ENCODE measurements around the gene DLK2. TPM values are rescaled to one million over a fixed set of nuclear protein-coding genes. Genes with fewer than 3 reads are reported as not detected.

The DLK2 gene
- total RNA-seq, 1 experiment from 2014 or later, result 3.6 TPM

- intact Hi-C loops (cut with micrococcal nuclease; ENCODE audit: unreplicated experiment), result loop anchor here (1.0 to 2.0 kb wide), 4 partner anchors 27 to 191 kb away; partner anchors contain the start of gene ABCC10
- no peak for TF ChIP-seq EZH2 (IDR thresholded peaks at IDR 0.05; ENCODE audit: low read depth)
- TF ChIP-seq, protein P1, sequence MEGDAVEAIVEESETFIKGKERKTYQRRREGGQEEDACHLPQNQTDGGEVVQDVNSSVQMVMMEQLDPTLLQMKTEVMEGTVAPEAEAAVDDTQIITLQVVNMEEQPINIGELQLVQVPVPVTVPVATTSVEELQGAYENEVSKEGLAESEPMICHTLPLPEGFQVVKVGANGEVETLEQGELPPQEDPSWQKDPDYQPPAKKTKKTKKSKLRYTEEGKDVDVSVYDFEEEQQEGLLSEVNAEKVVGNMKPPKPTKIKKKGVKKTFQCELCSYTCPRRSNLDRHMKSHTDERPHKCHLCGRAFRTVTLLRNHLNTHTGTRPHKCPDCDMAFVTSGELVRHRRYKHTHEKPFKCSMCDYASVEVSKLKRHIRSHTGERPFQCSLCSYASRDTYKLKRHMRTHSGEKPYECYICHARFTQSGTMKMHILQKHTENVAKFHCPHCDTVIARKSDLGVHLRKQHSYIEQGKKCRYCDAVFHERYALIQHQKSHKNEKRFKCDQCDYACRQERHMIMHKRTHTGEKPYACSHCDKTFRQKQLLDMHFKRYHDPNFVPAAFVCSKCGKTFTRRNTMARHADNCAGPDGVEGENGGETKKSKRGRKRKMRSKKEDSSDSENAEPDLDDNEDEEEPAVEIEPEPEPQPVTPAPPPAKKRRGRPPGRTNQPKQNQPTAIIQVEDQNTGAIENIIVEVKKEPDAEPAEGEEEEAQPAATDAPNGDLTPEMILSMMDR (conservative IDR thresholded peaks at IDR 0.05), result no peak
- no peak for DNase-seq
- Histone ChIP-seq H3K9me3 (ENCODE audit: insufficient read depth, low read depth) (no peaks in the 10 kb centered on the region), H3K36me3 (ENCODE audit: low read depth) (peaks cover 3% of the 10 kb centered on the region), H3K4me3 (no peak overlapping the region), H3F3A (ENCODE audit: insufficient read depth, low read depth) (peaks cover 19% of the 10 kb centered on the region), H3K4me2 (peak overlapping the region; percentile 99; the same call in 1 of the 2 replicates), H3K79me2 (ENCODE audit: low read depth) (no peaks in the 10 kb centered on the region), H3K9me2 (ENCODE audit: insufficient read depth) (no peaks in the 10 kb centered on the region), H3K27ac (no peak overlapping the region), H2AFZ (no peak overlapping the region), H3K27me3 (ENCODE audit: insufficient read depth, low read depth) (no peaks in the 10 kb centered on the region), H3K4me1 (replicated peaks; ENCODE audit: insufficient read depth) (0 out of 2 replicates have a peak, but pooled peaks cover 14% of the 10 kb centered on the region), H4K20me1 (ENCODE audit: insufficient read depth) (no peaks in the 10 kb centered on the region)
- BruUV-seq (replicated peaks), result no TSS peak
- ChIA-PET CTCF (interaction anchor here (0.6 to 1.5 kb wide), 2 partner anchors 27 to 44 kb away, joined by 3 to 4 read pairs; partner anchors contain the start of gene ABCC10), POLR2A (ENCODE audit: unreplicated experiment) (interaction anchor here (1.0 kb wide), 1 partner anchor 262 kb away, joined by 7 read pairs; no protein-coding TSS in a partner anchor)
Measured at GRCh38 chr6:43453831-43454230, 1.5 kb downstream of the DLK2 start.

DNA sequence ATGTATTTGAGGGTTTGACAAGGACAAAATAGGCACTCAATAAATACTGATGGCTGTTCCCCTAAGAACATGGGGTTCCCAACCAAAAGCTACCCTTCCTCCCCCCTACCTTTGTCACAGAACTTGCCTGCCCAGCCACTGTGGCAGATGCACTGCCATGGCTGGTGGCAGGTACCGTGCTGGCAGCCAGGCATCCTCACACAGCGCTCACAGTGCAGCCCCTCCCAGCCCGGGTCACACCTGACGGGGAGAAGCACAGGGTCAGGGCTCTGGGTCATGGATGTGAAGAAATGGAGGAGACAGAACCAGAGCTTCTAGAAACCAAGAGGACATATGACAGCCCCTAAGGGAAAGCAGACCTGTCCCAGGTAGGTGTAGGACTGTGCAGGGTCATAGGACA, 2.5 kb downstream of the DLK2 start:
- H2AFZ ChIP-seq, result no peak overlapping the region
- POLR2A ChIA-PET (ENCODE audit: unreplicated experiment), result no interaction called here
- H3K9me2 ChIP-seq (ENCODE audit: insufficient read depth), result no peaks in the 10 kb centered on the region
- no peaks in the 10 kb centered on the region for H4K20me1 ChIP-seq (ENCODE audit: insufficient read depth)
- peaks cover 19% of the 10 kb centered on the region for H3F3A ChIP-seq (ENCODE audit: insufficient read depth, low read depth)
- H3K27ac ChIP-seq, result no peak overlapping the region
- H3K9me3 ChIP-seq (ENCODE audit: insufficient read depth, low read depth), result no peaks in the 10 kb centered on the region
- peaks cover 3% of the 10 kb centered on the region for H3K36me3 ChIP-seq (ENCODE audit: low read depth)
- no peaks in the 10 kb centered on the region for H3K79me2 ChIP-seq (ENCODE audit: low read depth)
- intact Hi-C loops (cut with micrococcal nuclease; ENCODE audit: unreplicated experiment), result no loop called here
- no peak overlapping the region for H3K4me3 ChIP-seq
- CTCF ChIA-PET, result no interaction called here
- no peak overlapping the region for H3K4me2 ChIP-seq
- DNase-seq, result no peak
- TF ChIP-seq, protein P1 (conservative IDR thresholded peaks at IDR 0.05), result no peak
- TF ChIP-seq EZH2 (IDR thresholded peaks at IDR 0.05; ENCODE audit: low read depth), result no peak
- 0 out of 2 replicates have a peak, but pooled peaks cover 10% of the 10 kb centered on the region for H3K4me1 ChIP-seq (replicated peaks; ENCODE audit: insufficient read depth)
- no TSS peak for BruUV-seq (replicated peaks)
- H3K27me3 ChIP-seq (ENCODE audit: insufficient read depth, low read depth), result no peaks in the 10 kb centered on the region

DNA sequence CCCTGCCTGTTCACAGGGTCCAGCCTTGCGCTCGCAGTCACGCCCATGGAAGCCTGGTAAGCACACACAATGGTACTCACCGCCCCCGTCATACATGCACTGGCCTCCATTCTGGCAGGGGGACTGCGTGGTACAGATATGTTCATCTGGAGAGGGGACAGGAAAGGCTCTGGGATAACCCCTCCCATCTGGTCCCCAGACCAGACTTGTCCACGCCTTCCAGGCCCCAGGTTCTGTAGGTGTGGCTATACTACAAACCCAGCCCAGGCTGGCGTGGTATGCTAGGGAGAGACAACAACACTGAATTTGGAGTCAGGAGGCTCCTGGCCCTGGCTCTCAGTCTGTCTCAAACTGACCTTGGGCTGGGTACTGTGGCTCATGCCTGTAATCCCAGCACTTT, 3.4 kb downstream of the DLK2 start:
- Histone ChIP-seq H3K79me2 (ENCODE audit: low read depth) (no peaks in the 10 kb centered on the region), H3K27ac (no peak overlapping the region), H3K9me2 (ENCODE audit: insufficient read depth) (no peaks in the 10 kb centered on the region), H3K27me3 (ENCODE audit: insufficient read depth, low read depth) (no peaks in the 10 kb centered on the region), H3K4me2 (no peak overlapping the region), H4K20me1 (ENCODE audit: insufficient read depth) (no peaks in the 10 kb centered on the region), H3K9me3 (ENCODE audit: insufficient read depth, low read depth) (no peaks in the 10 kb centered on the region), H3K4me3 (no peak overlapping the region), H3K4me1 (replicated peaks; ENCODE audit: insufficient read depth) (0 out of 2 replicates have a peak, but pooled peaks cover 4% of the 10 kb centered on the region), H3K36me3 (ENCODE audit: low read depth) (peaks cover 3% of the 10 kb centered on the region), H2AFZ (no peak overlapping the region), H3F3A (ENCODE audit: insufficient read depth, low read depth) (peaks cover 16% of the 10 kb centered on the region)
- BruUV-seq (replicated peaks), result no TSS peak
- POLR2A ChIA-PET (ENCODE audit: unreplicated experiment), result no interaction called here
- CTCF ChIA-PET, result interaction anchor here (0.6 kb wide), 1 partner anchor 160 kb away, joined by 4 read pairs; no protein-coding TSS in a partner anchor
- intact Hi-C loops (cut with micrococcal nuclease; ENCODE audit: unreplicated experiment), result no loop called here
- no peak for DNase-seq
- TF ChIP-seq EZH2 (IDR thresholded peaks at IDR 0.05; ENCODE audit: low read depth), result no peak
- TF ChIP-seq, protein P1 (conservative IDR thresholded peaks at IDR 0.05), result no peak

Data from PC-9 (cell line).